Kidney (tissue), 22 donors: ENCODE results near the gene GNA15. TPM values are rescaled to one million over a fixed set of nuclear protein-coding genes. Genes with fewer than 3 reads are reported as not detected.
"Not testable (repeated sequence)": the region's sequence is repeated elsewhere in the genome, so short reads cannot be mapped to it uniquely, and the experiment has no call there.

Experiments used
- DNase-seq, 5 donors: peaks; one replicate each; pipeline ENCODE4 v3.0.0-alpha.2; 2013 to 2020
- FAIRE-seq: peaks from 2 replicates; lab custom pipeline; 2012; peaks lifted over from hg19 to GRCh38; lab: Jason Lieb, UNC
- H3K27ac ChIP-seq, 2 donors: one replicate each; pipeline ENCODE4 v1.7.0; 2013; ENCODE audit warnings: low read depth in 2 of 2, low read length in 2 of 2, inconsistent platforms in 1 of 2
- H3K27me3 ChIP-seq: one replicate; pipeline ENCODE4 v1.7.1; 2013; ENCODE audit warnings: low read length, inconsistent platforms; ENCODE audit not compliant: control insufficient read depth, insufficient read depth
- H3K36me3 ChIP-seq, 3 donors: one replicate each; pipeline versions ENCODE4 v1.7.0 to v1.7.1; 2013; ENCODE audit warnings: low read length in 3 of 3, control low read depth in 1 of 3, inconsistent platforms in 1 of 3; ENCODE audit not compliant: insufficient read depth in 3 of 3, control insufficient read depth in 2 of 3
- H3K4me1 ChIP-seq, 3 donors: one replicate each; pipeline versions ENCODE4 v1.7.0 to v1.7.1; 2013; ENCODE audit warnings: low read length in 3 of 3, inconsistent platforms in 1 of 3, low read depth in 1 of 3; ENCODE audit not compliant: control insufficient read depth in 2 of 3, insufficient read depth in 2 of 3
- H3K4me3 ChIP-seq, 3 donors: one replicate each; pipeline versions ENCODE4 v1.7.0 to v1.8.1; 2013; ENCODE audit warnings: low read length in 3 of 3, control low read depth in 1 of 3, inconsistent platforms in 1 of 3
- H3K9ac ChIP-seq, 3 donors: one replicate each; pipeline versions ENCODE4 v1.7.0 to v1.7.1; 2013; ENCODE audit warnings: low read length in 3 of 3, control low read depth in 1 of 3, inconsistent platforms in 1 of 3
- H3K9me3 ChIP-seq, 3 donors: one replicate each; pipeline versions ENCODE4 v1.7.0 to v1.7.1; 2013; ENCODE audit warnings: low read length in 3 of 3, control low read depth in 1 of 3, inconsistent platforms in 1 of 3; ENCODE audit not compliant: control insufficient read depth in 2 of 3, insufficient read depth in 1 of 3
- intact Hi-C: fragments of 100-400 bp; cut with DNase I; formaldehyde crosslinking; loops from one replicate; pipeline ENCODE4 v1.11.1; 2022
- long read RNA-seq, 10 donors: library from polyadenylated mRNA in 1 of 10; unstranded in 1 of 10; transcript quantifications; one replicate each; pipeline ENCODE4 v2.0.0 and lab custom pipeline, GENCODE V29; 2021 to 2026
- polyA plus RNA-seq: library from polyadenylated mRNA; stranded (reverse); fragments of 350-450 nt; fragmentation: Illumina TruSeq; extraction: RNeasy Lipid Tissue Mini Kit (QIAGEN cat#74804); gene quantifications from one replicate; pipeline ENCODE4 v1.2.3, GENCODE V29; 2014; ENCODE audit warnings: low read depth, low replicate concordance; ENCODE audit not compliant: insufficient read depth
- total RNA-seq: library from RNA; stranded (reverse); fragmentation: NEBNext Ultra II Directional; extraction: Animal tissue kit (Norgen Biotek cat#: 25700); gene quantifications from one replicate; pipeline ENCODE4 v1.2.1, GENCODE V29; 2021
- TF ChIP-seq, protein P1 (sequence below): IDR thresholded peaks from 3 replicates; pipeline ENCODE4 v1.5.1; 2012; ENCODE audit warnings: mild to moderate bottlenecking, moderate library complexity, borderline replicate concordance; ENCODE audit not compliant: insufficient read depth; ENCODE audit errors: extremely low read depth
- donor health status: control.
- donor health status: control.
- donor health status: control.
- donor health status: control.
- donor health status: control.
- donor health status: DM: yes; HTN: yes; CAD: no.
- donor health status: Normal renal cell carcinoma (clear cell type).

The GNA15 gene, protein sequence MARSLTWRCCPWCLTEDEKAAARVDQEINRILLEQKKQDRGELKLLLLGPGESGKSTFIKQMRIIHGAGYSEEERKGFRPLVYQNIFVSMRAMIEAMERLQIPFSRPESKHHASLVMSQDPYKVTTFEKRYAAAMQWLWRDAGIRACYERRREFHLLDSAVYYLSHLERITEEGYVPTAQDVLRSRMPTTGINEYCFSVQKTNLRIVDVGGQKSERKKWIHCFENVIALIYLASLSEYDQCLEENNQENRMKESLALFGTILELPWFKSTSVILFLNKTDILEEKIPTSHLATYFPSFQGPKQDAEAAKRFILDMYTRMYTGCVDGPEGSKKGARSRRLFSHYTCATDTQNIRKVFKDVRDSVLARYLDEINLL
- 8.7 TPM for total RNA-seq
- polyA plus RNA-seq: 1.7 TPM
- long read RNA-seq, donor 1: 0 reads
- long read RNA-seq, donor 2: 0 reads
- long read RNA-seq, donor 3: 0 reads
- long read RNA-seq, donor 4: 0 reads
- long read RNA-seq, donor 5: 0 reads
- long read RNA-seq, donor 6: 0 reads
- long read RNA-seq, donor 7, partial matches to known transcripts: 2 of 3 reads
- long read RNA-seq, donor 7, other reads (novel, unspliced or antisense): 0 of 3 reads
- long read RNA-seq, donor 8: 0 reads
- long read RNA-seq, donor 9, partial matches to known transcripts: 0 of 1 reads
- long read RNA-seq, donor 9, other reads (novel, unspliced or antisense): 0 of 1 reads
- long read RNA-seq, donor 10: 0 reads

DNA sequence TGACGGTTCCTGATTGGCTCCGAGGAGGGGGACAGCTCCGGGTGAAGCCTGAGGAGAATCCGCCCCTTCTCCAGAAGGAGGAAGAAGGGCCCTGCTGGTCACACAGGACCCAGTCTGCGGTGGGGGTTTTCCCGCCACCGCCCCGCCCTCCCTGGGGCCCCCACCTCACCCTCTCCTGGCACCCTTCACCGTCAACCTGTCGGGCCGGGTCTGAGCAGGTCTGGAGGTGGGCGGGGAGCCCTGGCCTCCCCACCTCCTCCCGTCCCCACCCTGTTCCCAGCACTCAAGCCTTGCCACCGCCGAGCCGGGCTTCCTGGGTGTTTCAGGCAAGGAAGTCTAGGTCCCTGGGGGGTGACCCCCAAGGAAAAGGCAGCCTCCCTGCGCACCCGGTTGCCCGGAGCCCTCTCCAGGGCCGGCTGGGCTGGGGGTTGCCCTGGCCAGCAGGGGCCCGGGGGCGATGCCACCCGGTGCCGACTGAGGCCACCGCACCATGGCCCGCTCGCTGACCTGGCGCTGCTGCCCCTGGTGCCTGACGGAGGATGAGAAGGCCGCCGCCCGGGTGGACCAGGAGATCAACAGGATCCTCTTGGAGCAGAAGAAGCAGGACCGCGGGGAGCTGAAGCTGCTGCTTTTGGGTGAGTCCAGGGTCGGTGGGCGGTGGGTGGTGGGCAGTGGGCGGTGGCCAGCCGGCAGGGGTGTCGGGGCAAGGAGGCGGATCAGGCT, at the start of gene GNA15:
Gene GNA15 (plus strand): TSS at position 73 of the 723 bp plus-strand sequence. CDS start 418 bp downstream, at position 491.
- Histone ChIP-seq H3K27ac (peak within 1 kb of the TSS in 1 of 2 donors; percentile 63), H3K4me1 (peaks cover 0 to 2% (median 0%) of the 10 kb centered on the region in 3 donors), H3K27me3 (no peaks in the 10 kb centered on the region), H3K9ac (peak within 1 kb of the TSS in 1 of 3 donors; percentile 34), H3K4me3 (no peak within 1 kb of the TSS), H3K9me3 (peaks cover 0 to 4% (median 0%) of the 10 kb centered on the region in 3 donors), H3K36me3 (no peaks in the 10 kb centered on the region)
- intact Hi-C loops: no loop called here
- DNase-seq (peak in 1 of 5 donors; percentile 77), FAIRE-seq (no peak)
- TF ChIP-seq, protein P1, sequence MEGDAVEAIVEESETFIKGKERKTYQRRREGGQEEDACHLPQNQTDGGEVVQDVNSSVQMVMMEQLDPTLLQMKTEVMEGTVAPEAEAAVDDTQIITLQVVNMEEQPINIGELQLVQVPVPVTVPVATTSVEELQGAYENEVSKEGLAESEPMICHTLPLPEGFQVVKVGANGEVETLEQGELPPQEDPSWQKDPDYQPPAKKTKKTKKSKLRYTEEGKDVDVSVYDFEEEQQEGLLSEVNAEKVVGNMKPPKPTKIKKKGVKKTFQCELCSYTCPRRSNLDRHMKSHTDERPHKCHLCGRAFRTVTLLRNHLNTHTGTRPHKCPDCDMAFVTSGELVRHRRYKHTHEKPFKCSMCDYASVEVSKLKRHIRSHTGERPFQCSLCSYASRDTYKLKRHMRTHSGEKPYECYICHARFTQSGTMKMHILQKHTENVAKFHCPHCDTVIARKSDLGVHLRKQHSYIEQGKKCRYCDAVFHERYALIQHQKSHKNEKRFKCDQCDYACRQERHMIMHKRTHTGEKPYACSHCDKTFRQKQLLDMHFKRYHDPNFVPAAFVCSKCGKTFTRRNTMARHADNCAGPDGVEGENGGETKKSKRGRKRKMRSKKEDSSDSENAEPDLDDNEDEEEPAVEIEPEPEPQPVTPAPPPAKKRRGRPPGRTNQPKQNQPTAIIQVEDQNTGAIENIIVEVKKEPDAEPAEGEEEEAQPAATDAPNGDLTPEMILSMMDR: no peak

DNA sequence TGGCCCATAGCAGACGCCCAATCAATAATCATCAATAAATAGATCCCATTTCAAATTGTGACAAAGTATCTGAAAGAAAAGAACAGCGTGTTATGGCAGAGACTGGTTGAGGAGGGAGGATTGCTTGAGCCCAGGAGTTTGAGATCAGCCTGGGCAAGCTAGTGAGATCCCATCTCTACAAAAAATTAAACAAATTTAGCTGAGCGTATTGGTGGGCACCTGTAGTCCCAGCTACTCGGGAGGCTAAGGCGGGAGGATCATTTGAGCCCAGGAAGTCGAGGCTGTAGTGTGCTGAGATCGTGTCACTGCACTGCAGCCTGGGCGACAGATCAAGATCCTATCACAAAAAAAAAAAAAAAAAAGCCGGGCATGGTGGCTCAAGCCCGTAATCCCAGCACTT, 48.1 kb upstream of the GNA15 start:
- intact Hi-C loops: no loop called here
- Histone ChIP-seq H3K27me3 (no peaks in the 10 kb centered on the region), H3K9me3 (no peaks in the 10 kb centered on the region), H3K27ac (no peak overlapping the region), H3K36me3 (no peaks in the 10 kb centered on the region), H3K4me3 (no peak overlapping the region), H3K4me1 (no peaks in the 10 kb centered on the region), H3K9ac (no peak overlapping the region)
- TF ChIP-seq, protein P1: no peak
- DNase-seq: no peak
- FAIRE-seq: no peak

DNA sequence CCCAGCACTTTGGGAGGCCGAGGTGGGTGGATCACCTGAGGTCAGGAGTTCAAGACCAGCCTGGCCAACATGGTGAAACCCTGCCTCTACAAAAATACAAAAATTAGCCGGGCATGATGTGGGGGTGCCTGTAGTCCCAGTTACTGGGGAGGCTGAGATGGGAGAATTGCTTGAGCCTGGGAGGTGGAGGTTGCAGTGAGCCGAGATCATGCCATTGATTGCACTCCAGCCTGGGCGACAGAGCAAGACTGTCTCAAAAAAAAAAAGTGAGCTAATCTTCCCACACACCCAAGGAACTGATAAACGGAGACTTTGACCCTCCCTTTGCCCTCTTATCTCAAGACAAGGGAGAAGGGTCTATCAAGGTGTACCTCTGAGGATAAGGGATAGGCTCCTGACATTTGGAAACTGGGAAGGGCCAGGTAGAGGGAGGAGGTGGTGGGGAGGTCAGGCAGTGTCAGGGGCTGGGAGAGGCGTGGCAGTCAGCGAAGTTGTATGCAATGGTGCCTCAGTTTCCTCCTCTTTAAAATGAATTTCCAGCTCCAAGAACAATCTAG, 46.5 kb upstream of the GNA15 start:
- H3K27me3 ChIP-seq, H3K36me3 ChIP-seq, H3K4me1 ChIP-seq, intact Hi-C loops, H3K4me3 ChIP-seq, FAIRE-seq, DNase-seq, H3K9ac ChIP-seq, H3K27ac ChIP-seq, H3K9me3 ChIP-seq: not testable (repeated sequence)
